ENCODE data around the gene ITGAV.

Gene ITGAV

GRCh38 chr2:186572705-186573104, 17.2 kb upstream of the ITGAV start:
- no peak for DNase-seq (ENCODE audit: low read depth)
- H3K4me3 ChIP-seq (ENCODE audit: low read depth, low read length): no peak overlapping the region

- no peak for DNase-seq (ENCODE audit: low read depth)
Observed at GRCh38 chr2:186573531-186573930, 16.3 kb upstream of the ITGAV start.

GRCh38 chr2:186575302-186575701, 14.6 kb upstream of the ITGAV start:
- H3K4me3 ChIP-seq (ENCODE audit: low read depth, low read length): no peak overlapping the region
- DNase-seq (ENCODE audit: low read depth): peak; percentile 99

More at GRCh38 chr2:186573531-186573930, 16.3 kb upstream of the ITGAV start:
- H3K4me3 ChIP-seq (ENCODE audit: low read depth, low read length): no peak overlapping the region

- H3K4me3 ChIP-seq (ENCODE audit: low read depth, low read length): no peak overlapping the region
- no peak for DNase-seq (ENCODE audit: low read depth)
Observed at GRCh38 chr2:186575856-186576255, 14.0 kb upstream of the ITGAV start.

GRCh38 chr2:186576614-186577013, 13.2 kb upstream of the ITGAV start:
- H3K4me3 ChIP-seq (ENCODE audit: low read depth, low read length): no peak overlapping the region
- DNase-seq (ENCODE audit: low read depth): peak; percentile 75

- no peak overlapping the region for H3K4me3 ChIP-seq (ENCODE audit: low read depth, low read length)
- DNase-seq (ENCODE audit: low read depth): no peak
Observed at GRCh38 chr2:186582698-186583097, 7.2 kb upstream of the ITGAV start.

GRCh38 chr2:186584053-186584452, 5.8 kb upstream of the ITGAV start:
- no peak overlapping the region for H3K4me3 ChIP-seq (ENCODE audit: low read depth, low read length)
- no peak for DNase-seq (ENCODE audit: low read depth)

- H3K4me3 ChIP-seq (ENCODE audit: low read depth, low read length): no peak overlapping the region
- no peak for DNase-seq (ENCODE audit: low read depth)
Observed at GRCh38 chr2:186588421-186588820, 1.4 kb upstream of the ITGAV start.

- DNase-seq (ENCODE audit: low read depth): no peak
- H3K4me3 ChIP-seq (ENCODE audit: low read depth, low read length): peak overlapping the region; percentile 90
Observed at GRCh38 chr2:186588940-186589611, 780 bp upstream of the ITGAV start.

GRCh38 chr2:186590350-186590758, 498 bp downstream of the ITGAV start:
- no peak for DNase-seq (ENCODE audit: low read depth)
- H3K4me3 ChIP-seq (ENCODE audit: low read depth, low read length): peak overlapping the region; percentile 90

GRCh38 chr2:186590759-186591505, 1.1 kb downstream of the ITGAV start:
- DNase-seq (ENCODE audit: low read depth): no peak
- peak overlapping the region; percentile 90 for H3K4me3 ChIP-seq (ENCODE audit: low read depth, low read length)

GRCh38 chr2:186591506-186591890, 1.6 kb downstream of the ITGAV start:
- peak overlapping the region; percentile 90 for H3K4me3 ChIP-seq (ENCODE audit: low read depth, low read length)
- DNase-seq (ENCODE audit: low read depth): no peak

- DNase-seq (ENCODE audit: low read depth): no peak
- no peak overlapping the region for H3K4me3 ChIP-seq (ENCODE audit: low read depth, low read length)
Observed at GRCh38 chr2:186592137-186592875, 2.5 kb downstream of the ITGAV start.

- no peak for DNase-seq (ENCODE audit: low read depth)
- H3K4me3 ChIP-seq (ENCODE audit: low read depth, low read length): no peak overlapping the region
Observed at GRCh38 chr2:186593523-186593922, 3.7 kb downstream of the ITGAV start.

- DNase-seq (ENCODE audit: low read depth): no peak
- H3K4me3 ChIP-seq (ENCODE audit: low read depth, low read length): no peak overlapping the region
Observed at GRCh38 chr2:186594001-186594722, 4.3 kb downstream of the ITGAV start.

GRCh38 chr2:186595219-186595618, 5.4 kb downstream of the ITGAV start:
- no peak for DNase-seq (ENCODE audit: low read depth)
- no peak overlapping the region for H3K4me3 ChIP-seq (ENCODE audit: low read depth, low read length)

- no peak overlapping the region for H3K4me3 ChIP-seq (ENCODE audit: low read depth, low read length)
- no peak for DNase-seq (ENCODE audit: low read depth)
Observed at GRCh38 chr2:186599186-186599778, 9.4 kb downstream of the ITGAV start.

GRCh38 chr2:186603286-186603685, 13.4 kb downstream of the ITGAV start:
- DNase-seq (ENCODE audit: low read depth): no peak
- H3K4me3 ChIP-seq (ENCODE audit: low read depth, low read length): no peak overlapping the region

GRCh38 chr2:186605041-186605440, 15.2 kb downstream of the ITGAV start:
- no peak for DNase-seq (ENCODE audit: low read depth)
- no peak overlapping the region for H3K4me3 ChIP-seq (ENCODE audit: low read depth, low read length)
